GM12891 (cell line): ENCODE data around the gene HOPX.

ENCODE experiments used
- POLR2A ChIP-seq: IDR thresholded peaks from 2 replicates; pipeline ENCODE4 v1.6.1; 2011; ENCODE audit warnings: low read depth, low read length, control low read depth
- POLR2AphosphoS5 ChIP-seq: IDR thresholded peaks from 2 replicates; pipeline ENCODE4 v1.6.1; 2011; ENCODE audit warnings: low read depth, low read length, control low read depth
- SPI1 ChIP-seq: IDR thresholded peaks from 2 replicates; pipeline ENCODE4 v1.6.1; 2011; ENCODE audit warnings: low read depth, low read length, control low read depth

- no peak for TF ChIP-seq POLR2A
- TF ChIP-seq SPI1: no peak
- TF ChIP-seq POLR2AphosphoS5: no peak
These were observed 32.3 kb downstream of the HOPX start for GRCh38 chr4:56648824-56649151.
